K562 (cell line): Measurements from ENCODE around the gene BDNF. TPM values are rescaled to one million over a fixed set of nuclear protein-coding genes. Genes with fewer than 3 reads are reported as not detected.

Source experiments
- U2AF2 ChIP-seq: fragments of 200-400 bp; formaldehyde crosslinking; optimal IDR thresholded peaks from 2 replicates; pipeline ENCODE3; 2017; ENCODE audit warnings: low read depth, mild to moderate bottlenecking, low read length
- polyA plus RNA-seq, 8 experiments: library from polyadenylated mRNA; depleted of rRNA in 4 of 8; stranded (reverse) in 5 of 8; unstranded in 3 of 8; fragments of >200 nt; fragmentation: Nextera tagmentation in 2 of 8; fragmentation: Illumina TruSeq in 1 of 8; extraction: Ambion mirVana in 2 of 8; extraction: Trizol in 1 of 8; gene quantifications; 2 replicates each; pipeline versions ENCODE4 v1.2.1 to v1.2.3, GENCODE V29; 2011 to 2014; ENCODE audit warnings: inconsistent platforms in 1 of 8, missing spikeins in 1 of 8
- total RNA-seq, 7 experiments: library from RNA; depleted of rRNA in 6 of 7; stranded (reverse); fragments of >200 nt in 6 of 7; fragmentation: Illumina TruSeq in 2 of 7; extraction: Trizol in 2 of 7; gene quantifications; 2 replicates each; pipeline versions ENCODE4 v1.2.1 to v1.2.3, GENCODE V29; 2011 to 2021; ENCODE audit warnings: low replicate concordance in 1 of 7
- TF ChIP-seq, protein P1 (sequence below), 2 experiments: fragments of 450-650 bp; IDR thresholded peaks; 2 replicates each; pipeline ENCODE4 v1.6.1; 2016; ENCODE audit warnings: mild to moderate bottlenecking in 2 of 2, borderline replicate concordance in 1 of 2, low read depth in 1 of 2, moderate library complexity in 1 of 2
- TF ChIP-seq, protein P2 (sequence below), 2 experiments: IDR thresholded peaks; 2 replicates each; pipeline ENCODE4 v1.6.1; 2011; ENCODE audit warnings: borderline replicate concordance in 1 of 2, control low read depth in 1 of 2, low read depth in 1 of 2, low read length in 1 of 2, mild to moderate bottlenecking in 1 of 2, mixed read lengths in 1 of 2, moderate library complexity in 1 of 2; ENCODE audit not compliant: insufficient read depth in 1 of 2, insufficient read length in 1 of 2, poor library complexity in 1 of 2, severe bottlenecking in 1 of 2; ENCODE audit errors: extremely low read depth in 1 of 2

Gene BDNF
- total and polyA plus RNA-seq, 9 of the 15 experiments (the other 6 are each of a cell fraction or from before 2014, with no cell fraction given), result 0.04 TPM; not detected in 8

DNA sequence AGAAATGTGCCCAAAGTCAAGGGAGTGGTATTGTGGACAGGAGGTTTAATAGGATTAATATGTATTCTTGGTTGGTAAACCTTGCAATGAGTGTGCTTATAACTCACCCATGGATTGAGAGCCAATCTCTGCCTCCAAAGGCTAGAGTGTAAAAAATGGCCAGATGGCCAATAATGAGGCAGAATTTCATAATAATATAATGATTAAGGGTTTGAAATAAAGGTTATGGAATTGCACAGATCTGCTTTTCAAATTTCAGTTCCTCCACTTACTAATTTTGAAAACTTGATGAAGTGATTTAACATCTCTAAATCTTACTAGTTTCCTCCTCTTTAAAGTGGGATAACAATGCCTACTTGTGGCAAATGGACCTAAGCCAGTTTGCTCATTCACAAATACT lies 94.8 kb downstream of the BDNF start (continued):
- TF ChIP-seq, protein P1, sequence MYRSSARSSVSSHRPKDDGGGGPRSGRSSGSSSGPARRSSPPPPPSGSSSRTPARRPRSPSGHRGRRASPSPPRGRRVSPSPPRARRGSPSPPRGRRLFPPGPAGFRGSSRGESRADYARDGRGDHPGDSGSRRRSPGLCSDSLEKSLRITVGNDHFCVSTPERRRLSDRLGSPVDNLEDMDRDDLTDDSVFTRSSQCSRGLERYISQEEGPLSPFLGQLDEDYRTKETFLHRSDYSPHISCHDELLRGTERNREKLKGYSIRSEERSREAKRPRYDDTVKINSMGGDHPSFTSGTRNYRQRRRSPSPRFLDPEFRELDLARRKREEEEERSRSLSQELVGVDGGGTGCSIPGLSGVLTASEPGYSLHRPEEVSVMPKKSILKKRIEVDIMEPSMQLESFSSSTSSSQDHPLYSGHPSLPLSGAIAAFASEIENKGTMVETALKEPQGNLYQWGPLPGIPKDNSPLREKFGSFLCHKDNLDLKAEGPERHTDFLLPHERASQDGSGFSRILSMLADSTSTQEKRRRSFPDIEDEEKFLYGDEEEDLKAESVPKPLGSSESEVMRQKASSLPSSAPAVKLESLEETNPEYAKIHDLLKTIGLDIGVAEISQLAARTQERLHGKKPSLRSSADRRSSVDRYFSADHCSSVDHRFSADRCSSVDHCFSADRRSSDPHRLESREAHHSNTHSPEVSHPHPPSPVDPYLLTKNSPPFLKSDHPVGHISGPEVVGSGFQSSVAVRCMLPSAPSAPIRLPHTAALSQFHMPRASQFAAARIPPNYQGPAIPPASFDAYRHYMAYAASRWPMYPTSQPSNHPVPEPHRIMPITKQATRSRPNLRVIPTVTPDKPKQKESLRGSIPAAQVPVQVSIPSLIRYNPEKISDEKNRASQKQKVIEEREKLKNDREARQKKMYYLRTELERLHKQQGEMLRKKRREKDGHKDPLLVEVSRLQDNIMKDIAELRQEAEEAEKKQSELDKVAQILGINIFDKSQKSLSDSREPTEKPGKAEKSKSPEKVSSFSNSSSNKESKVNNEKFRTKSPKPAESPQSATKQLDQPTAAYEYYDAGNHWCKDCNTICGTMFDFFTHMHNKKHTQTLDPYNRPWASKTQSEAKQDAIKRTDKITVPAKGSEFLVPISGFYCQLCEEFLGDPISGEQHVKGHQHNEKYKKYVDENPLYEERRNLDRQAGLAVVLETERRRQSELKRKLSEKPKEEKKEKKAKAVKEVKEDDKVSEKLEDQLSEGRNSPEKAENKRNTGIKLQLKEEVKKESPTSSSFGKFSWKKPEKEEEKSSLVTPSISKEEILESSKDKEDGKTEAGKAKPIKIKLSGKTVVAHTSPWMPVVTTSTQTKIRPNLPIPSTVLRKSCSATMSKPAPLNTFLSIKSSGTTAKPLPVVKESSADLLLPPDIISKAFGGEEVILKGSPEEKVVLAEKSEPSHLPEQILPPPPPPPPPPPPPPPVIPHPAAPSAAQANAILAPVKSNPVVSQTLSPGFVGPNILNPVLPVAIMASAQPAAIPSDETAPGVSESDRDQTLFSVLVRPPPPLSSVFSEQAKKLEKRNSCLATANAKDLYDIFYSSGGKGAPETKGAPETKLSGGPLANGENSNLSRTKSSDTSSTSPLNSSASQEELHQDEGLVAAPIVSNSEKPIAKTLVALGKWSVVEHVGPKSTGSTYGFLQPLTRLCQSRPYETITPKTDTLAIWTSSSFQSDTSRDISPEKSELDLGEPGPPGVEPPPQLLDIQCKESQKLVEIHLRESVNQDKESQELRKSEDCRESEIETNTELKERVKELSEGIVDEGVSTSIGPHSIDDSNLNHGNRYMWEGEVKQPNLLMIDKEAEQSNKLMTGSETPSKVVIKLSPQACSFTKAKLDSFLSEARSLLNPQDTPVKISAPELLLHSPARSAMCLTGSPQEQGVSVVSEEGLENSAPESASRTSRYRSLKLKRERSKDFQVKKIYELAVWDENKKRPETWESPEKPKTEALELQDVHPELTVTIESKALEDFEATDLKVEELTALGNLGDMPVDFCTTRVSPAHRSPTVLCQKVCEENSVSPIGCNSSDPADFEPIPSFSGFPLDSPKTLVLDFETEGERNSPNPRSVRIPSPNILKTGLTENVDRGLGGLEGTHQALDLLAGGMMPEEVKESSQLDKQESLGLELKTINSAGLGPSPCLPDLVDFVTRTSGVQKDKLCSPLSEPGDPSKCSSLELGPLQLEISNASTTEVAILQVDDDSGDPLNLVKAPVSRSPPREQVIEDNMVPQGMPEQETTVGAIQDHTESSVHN (IDR thresholded peaks at IDR 0.05; ENCODE audit: borderline replicate concordance in 1 of 2, low read depth in 1 of 2), result no peak
- no peak for TF ChIP-seq U2AF2
- TF ChIP-seq, protein P2, sequence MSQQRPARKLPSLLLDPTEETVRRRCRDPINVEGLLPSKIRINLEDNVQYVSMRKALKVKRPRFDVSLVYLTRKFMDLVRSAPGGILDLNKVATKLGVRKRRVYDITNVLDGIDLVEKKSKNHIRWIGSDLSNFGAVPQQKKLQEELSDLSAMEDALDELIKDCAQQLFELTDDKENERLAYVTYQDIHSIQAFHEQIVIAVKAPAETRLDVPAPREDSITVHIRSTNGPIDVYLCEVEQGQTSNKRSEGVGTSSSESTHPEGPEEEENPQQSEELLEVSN (IDR thresholded peaks at IDR 0.05; ENCODE audit: borderline replicate concordance in 1 of 2, extremely low read depth in 1 of 2, insufficient read depth in 1 of 2, insufficient read length in 1 of 2, low read depth in 1 of 2, low read length in 1 of 2, poor library complexity in 1 of 2, severe bottlenecking in 1 of 2), result no peak

Other genes with a start within 250 kb of the BDNF start
- 3.1 and 3.8 TPM in 2 replicates for gene LGR4, start 227.7 kb downstream of the BDNF start, total RNA-seq (2014; rRNA removed)
- 6.4 and 7.3 TPM in 2 replicates for gene LGR4, start 227.7 kb downstream of the BDNF start, total RNA-seq (2014; rRNA removed; fragmentation: Illumina TruSeq; extraction: Trizol)
- gene LGR4, start 227.7 kb downstream of the BDNF start, total RNA-seq (2015; rRNA removed; fragmentation: Illumina TruSeq; extraction: Trizol), result 6.4 and 9.5 TPM in 2 replicates
- gene LGR4, start 227.7 kb downstream of the BDNF start, total RNA-seq (2021), result 4.7 and 5.8 TPM in 2 replicates
- gene LGR4, start 227.7 kb downstream of the BDNF start, polyA plus RNA-seq (2011; rRNA removed), result 10.1 and 10.8 TPM in 2 replicates
- gene LGR4, start 227.7 kb downstream of the BDNF start, polyA plus RNA-seq (2014; fragmentation: Illumina TruSeq; extraction: Trizol), result 3.7 and 5.9 TPM in 2 replicates
- gene LGR4, start 227.7 kb downstream of the BDNF start, polyA plus RNA-seq (2014; fragmentation: Nextera tagmentation; extraction: Ambion mirVana), result 1 to 10 TPM in 1 of 2 experiments, under 1 TPM in 1; 0.94 to 1.7 TPM
- gene LGR4, start 227.7 kb downstream of the BDNF start, polyA plus RNA-seq (2014; rRNA removed), result 2.5 and 3.7 TPM in 2 replicates
- gene LIN7C, start 193.7 kb downstream of the BDNF start, total RNA-seq (2014; rRNA removed), result 21.5 and 23.5 TPM in 2 replicates
- 52.7 and 55.9 TPM in 2 replicates for gene LIN7C, start 193.7 kb downstream of the BDNF start, total RNA-seq (2014; rRNA removed; fragmentation: Illumina TruSeq; extraction: Trizol)
- gene LIN7C, start 193.7 kb downstream of the BDNF start, total RNA-seq (2015; rRNA removed; fragmentation: Illumina TruSeq; extraction: Trizol), result 37.4 and 41.4 TPM in 2 replicates
- gene LIN7C, start 193.7 kb downstream of the BDNF start, total RNA-seq (2021), result 32.7 and 34.1 TPM in 2 replicates
- gene LIN7C, start 193.7 kb downstream of the BDNF start, polyA plus RNA-seq (2011; rRNA removed), result 15.7 and 21.5 TPM in 2 replicates
- gene LIN7C, start 193.7 kb downstream of the BDNF start, polyA plus RNA-seq (2014; fragmentation: Illumina TruSeq; extraction: Trizol), result 8.8 and 10.8 TPM in 2 replicates
- 10 to 100 TPM; 20.0 to 48.1 TPM for gene LIN7C, start 193.7 kb downstream of the BDNF start, polyA plus RNA-seq (2014; fragmentation: Nextera tagmentation; extraction: Ambion mirVana)
- 19.2 and 22.6 TPM in 2 replicates for gene LIN7C, start 193.7 kb downstream of the BDNF start, polyA plus RNA-seq (2014; rRNA removed)